ENCODE data around the gene TMEM175. TPM values are rescaled to one million over a fixed set of nuclear protein-coding genes. Genes with fewer than 3 reads are reported as not detected.
A peak's percentile ranks its signal among the peaks of the same experiment; 100 is the strongest.
"Not testable (repeated sequence)": the region's sequence is repeated elsewhere in the genome, so short reads cannot be mapped to it uniquely, and the experiment has no call there.

Gene TMEM175
- total RNA-seq, 4 donors from 2014 or later: 33.3 to 61.2 (median 39.0) TPM

DNA sequence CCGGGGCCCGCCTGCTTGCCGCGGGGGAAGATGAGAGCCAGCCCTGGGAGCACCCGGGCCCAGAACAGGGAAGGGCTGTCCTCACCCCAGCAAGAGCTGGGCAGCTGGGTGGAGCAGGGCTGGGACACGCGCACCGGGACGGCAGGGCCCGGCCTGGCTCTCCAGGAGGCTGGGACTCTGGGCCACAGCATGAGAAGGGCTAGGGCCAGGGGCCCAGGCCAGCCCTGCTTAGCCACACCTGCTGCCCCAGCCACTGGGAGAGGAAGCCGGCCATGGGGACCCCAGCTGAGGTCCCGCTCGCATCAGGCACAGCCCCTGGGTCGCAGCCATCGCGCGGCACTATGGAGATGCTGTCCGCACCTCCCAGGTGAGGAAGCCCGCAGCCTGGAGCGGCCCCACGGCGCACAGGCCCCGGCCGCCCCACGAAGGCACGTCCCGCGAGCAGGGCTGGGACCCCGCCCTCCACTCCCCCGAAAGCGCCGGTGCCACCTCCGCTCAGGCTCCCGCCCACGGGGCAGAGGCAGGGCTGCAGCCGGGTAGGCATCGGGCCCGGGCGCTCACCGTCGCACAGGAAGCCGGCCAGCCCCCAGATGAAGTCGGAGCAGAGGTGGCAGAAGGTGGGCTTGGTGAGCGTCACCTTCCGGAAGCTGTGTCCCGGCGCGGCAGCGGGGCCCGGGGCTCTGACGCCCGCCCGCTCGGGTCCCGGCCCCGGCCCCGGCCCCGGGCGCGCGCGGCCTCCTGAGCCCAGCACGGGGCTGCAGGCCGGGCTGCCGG is 40.6 kb downstream of the TMEM175 start:
- Histone ChIP-seq H3K4me1 (peaks cover 0 to 29% (median 21%) of the 10 kb centered on the region in 4 donors), H3K9me3 (no peaks in the 10 kb centered on the region), H3K4me3 (peak overlapping the region; percentile 48 to 95 (median 62)), H3K27ac (peak overlapping the region in 2 of 4 donors; percentile 65 to 80), H3K27me3 (no peaks in the 10 kb centered on the region), H3K36me3 (no peaks in the 10 kb centered on the region)
- TF ChIP-seq POLR2A (IDR thresholded peaks at IDR 0.05): no peak
- TF ChIP-seq EP300 (IDR thresholded peaks at IDR 0.05): no peak
- TF ChIP-seq, protein P1, sequence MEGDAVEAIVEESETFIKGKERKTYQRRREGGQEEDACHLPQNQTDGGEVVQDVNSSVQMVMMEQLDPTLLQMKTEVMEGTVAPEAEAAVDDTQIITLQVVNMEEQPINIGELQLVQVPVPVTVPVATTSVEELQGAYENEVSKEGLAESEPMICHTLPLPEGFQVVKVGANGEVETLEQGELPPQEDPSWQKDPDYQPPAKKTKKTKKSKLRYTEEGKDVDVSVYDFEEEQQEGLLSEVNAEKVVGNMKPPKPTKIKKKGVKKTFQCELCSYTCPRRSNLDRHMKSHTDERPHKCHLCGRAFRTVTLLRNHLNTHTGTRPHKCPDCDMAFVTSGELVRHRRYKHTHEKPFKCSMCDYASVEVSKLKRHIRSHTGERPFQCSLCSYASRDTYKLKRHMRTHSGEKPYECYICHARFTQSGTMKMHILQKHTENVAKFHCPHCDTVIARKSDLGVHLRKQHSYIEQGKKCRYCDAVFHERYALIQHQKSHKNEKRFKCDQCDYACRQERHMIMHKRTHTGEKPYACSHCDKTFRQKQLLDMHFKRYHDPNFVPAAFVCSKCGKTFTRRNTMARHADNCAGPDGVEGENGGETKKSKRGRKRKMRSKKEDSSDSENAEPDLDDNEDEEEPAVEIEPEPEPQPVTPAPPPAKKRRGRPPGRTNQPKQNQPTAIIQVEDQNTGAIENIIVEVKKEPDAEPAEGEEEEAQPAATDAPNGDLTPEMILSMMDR (IDR thresholded peaks at IDR 0.05): no peak
- DNase-seq (ENCODE audit: low spot score in 2 of 2): no peak
- WGBS, 2 donors: 1% methylated on average over 50 of the region's 65 CpGs; no CpG with 5 or more reads in 1 of the 2 donors

DNA sequence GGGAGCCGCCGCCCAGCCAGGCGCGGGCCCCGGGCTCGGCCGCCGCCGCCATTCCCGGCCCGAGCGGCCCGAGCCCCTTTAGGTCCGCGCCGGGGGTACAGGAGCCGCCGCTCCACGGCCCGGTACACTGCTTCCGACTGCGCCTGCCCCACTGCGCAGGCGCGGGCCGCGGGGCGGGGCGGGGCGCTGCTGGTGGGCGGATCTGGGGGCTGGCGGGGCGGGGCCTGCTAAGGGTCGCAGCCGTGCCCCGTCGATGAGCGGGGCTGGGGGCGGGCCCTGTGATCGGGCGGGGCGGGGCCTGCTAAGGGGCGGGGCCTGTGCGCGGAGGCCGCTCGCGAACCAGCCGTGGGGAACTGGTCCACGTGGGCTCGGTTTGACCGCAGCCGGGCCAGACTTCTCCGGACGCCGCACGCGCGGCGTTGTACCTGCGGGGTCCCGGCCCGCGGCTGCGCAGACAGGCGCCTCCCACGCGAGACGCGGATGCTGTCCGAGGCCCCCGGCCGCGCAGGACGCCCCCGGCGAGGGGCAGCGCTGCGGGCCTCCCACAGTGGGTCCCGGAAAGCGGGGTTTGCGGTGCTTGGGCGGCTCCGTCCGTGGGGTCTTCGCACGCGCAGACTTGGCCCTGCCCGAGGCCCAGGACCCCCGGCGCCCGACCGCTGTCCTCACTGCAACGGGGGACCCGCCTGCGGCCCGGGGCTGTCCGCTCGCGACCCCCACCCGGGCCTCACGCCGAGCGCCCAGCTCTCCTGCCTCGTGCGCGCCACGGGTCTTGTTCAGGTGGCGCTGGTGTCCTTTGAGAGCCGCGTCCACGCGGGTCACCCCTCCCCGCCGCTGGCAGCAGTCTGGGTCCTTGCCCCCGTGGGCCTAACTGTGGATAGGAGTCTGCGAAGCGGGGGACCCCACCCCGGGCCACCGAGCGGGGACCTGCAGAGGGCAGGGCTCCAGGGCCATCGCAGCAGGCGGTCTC is 41.5 kb downstream of the TMEM175 start, which contains the start of gene DGKQ:
DGKQ (minus strand) TSS at position 139 of the 967 bp plus-strand sequence; CDS start at position 52, 87 bp downstream.
- peak; percentile 80 to 83 for DNase-seq (ENCODE audit: low spot score in 2 of 2)
- H3K27ac ChIP-seq: peak within 1 kb of the TSS in 2 of 4 donors; percentile 72 to 80
- TF ChIP-seq EP300 (IDR thresholded peaks at IDR 0.05): no peak
- TF ChIP-seq POLR2A (IDR thresholded peaks at IDR 0.05): no peak
- TF ChIP-seq, protein P1 (IDR thresholded peaks at IDR 0.05): no peak

DNA sequence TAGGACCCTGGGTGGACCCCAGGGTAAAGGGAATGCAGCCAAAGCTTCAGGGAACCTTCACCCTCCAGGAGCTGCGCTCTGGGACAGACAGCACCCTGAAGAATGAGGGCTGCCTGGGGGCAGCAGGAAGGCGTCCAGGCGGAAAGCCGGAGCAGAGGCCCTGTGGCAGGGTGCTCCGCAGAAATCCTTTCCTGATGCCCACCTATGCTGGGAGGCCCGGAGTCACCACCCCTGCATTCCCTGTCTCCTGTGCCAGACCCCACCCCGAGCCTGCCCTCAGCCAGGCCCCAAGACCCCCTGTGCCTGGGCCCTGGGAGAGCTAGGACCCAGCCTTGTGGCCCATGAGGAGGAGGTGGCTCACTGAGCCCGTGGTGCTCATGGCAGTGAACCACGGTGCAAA is 42.4 kb downstream of the TMEM175 start:
- H3K36me3 ChIP-seq: no peaks in the 10 kb centered on the region
- TF ChIP-seq EP300 (IDR thresholded peaks at IDR 0.05): no peak
- no peak for TF ChIP-seq POLR2A (IDR thresholded peaks at IDR 0.05)
- TF ChIP-seq, protein P1 (IDR thresholded peaks at IDR 0.05): no peak
- DNase-seq (ENCODE audit: low spot score in 2 of 2): no peak
- H3K4me1 ChIP-seq: peaks cover 0 to 26% (median 21%) of the 10 kb centered on the region in 4 donors
- no peaks in the 10 kb centered on the region for H3K9me3 ChIP-seq
- 91 to 93% methylated on average over 7 to 9 of the region's 9 CpGs for WGBS, 2 donors
- no peak overlapping the region for H3K4me3 ChIP-seq
- H3K27ac ChIP-seq: no peak overlapping the region
- H3K27me3 ChIP-seq: no peaks in the 10 kb centered on the region

More for the DNA sequence above, 41.5 kb downstream of the TMEM175 start, which contains the start of gene DGKQ:
- peak within 1 kb of the TSS; percentile 48 to 95 (median 62) for H3K4me3 ChIP-seq
- WGBS, 2 donors: 43 to 51% methylated on average over 42 to 56 of the region's 123 CpGs
- H3K9me3 ChIP-seq: no peaks in the 10 kb centered on the region
- peaks cover 0 to 26% (median 21%) of the 10 kb centered on the region in 4 donors for H3K4me1 ChIP-seq
- H3K27me3 ChIP-seq: no peaks in the 10 kb centered on the region
- H3K36me3 ChIP-seq: no peaks in the 10 kb centered on the region

DNA sequence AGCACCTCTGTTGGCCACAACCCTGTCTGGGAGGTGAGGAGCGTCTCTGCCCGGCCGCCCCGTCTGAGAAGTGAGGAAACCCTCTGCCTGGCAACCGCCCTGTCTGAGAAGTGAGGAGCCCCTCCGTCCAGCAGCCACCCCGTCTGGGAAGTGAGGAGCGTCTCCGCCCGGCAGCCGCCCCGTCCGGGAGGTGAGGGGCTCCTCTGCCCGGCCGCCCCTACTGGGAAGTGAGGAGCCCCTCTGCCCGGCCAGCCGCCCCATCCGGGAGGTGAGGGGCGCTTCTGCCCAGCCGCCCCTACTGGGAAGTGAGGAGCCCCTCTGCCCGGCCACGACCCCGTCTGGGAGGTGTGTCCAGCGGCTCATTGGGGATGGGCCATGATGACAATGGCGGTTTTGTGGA is 43.8 kb downstream of the TMEM175 start:
- not testable (repeated sequence) for H3K27ac ChIP-seq; DNase-seq (ENCODE audit: low spot score in 2 of 2); H3K27me3 ChIP-seq; H3K36me3 ChIP-seq; H3K4me3 ChIP-seq; H3K9me3 ChIP-seq
- WGBS, 2 donors: 85 to 93% methylated on average over 8 to 16 of the region's 25 CpGs
- H3K4me1 ChIP-seq: peaks cover 0 to 26% (median 21%) of the 10 kb centered on the region in 4 donors

DNA sequence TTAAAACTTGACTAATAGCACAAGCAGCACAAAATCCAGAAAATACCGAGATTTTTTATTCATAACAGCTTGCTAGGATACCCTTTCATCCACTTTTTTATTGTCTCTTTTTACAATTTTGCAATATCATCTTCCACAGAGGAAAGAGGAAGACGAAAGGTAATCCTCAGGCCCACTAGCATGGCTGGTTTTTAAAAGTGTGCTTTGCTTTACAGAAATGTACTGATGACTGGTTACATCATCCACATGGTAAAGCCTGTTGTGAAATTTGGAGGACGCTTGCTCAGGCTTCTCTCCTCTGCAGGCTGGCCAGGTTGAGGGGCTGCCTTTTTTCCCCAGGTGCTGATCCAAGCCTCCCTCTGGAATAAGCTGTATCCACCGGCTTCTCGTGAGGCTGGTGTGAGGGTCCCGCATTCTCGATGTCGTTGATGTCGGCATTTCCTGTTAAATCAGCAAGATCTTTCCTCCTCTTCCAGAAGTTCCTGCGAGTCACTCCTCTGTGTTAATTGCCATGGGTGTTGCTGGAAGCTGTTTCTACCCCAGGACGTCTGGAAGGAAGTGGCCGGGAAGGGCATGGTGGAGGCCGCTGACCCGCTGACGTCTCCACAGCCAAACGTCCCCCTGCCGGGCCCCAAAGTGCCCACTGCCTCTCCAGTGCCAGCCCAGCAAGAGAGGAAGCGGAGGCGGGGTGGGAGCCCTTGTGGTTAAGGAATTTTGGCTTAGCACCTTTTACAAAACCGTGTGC is 46.9 kb downstream of the TMEM175 start:
- H3K36me3 ChIP-seq: peaks cover 0 to 16% (median 0%) of the 10 kb centered on the region in 3 donors
- no peak overlapping the region for H3K4me3 ChIP-seq
- no peak for TF ChIP-seq POLR2A (IDR thresholded peaks at IDR 0.05)
- TF ChIP-seq EP300 (IDR thresholded peaks at IDR 0.05): peak in 1 of 2 donors; percentile 16
- 48 to 52% methylated on average over 20 of the region's 20 CpGs for WGBS, 2 donors
- DNase-seq (ENCODE audit: low spot score in 2 of 2): no peak
- H3K4me1 ChIP-seq: peaks cover 0 to 1% (median under 1%) of the 10 kb centered on the region in 4 donors
- no peak overlapping the region for H3K27ac ChIP-seq
- H3K9me3 ChIP-seq: no peaks in the 10 kb centered on the region
- H3K27me3 ChIP-seq: no peaks in the 10 kb centered on the region

All from tibial nerve (tissue), 4 donors.